ENCODE measurements around the gene ARID5B.

Gene ARID5B

GRCh38 chr10:62011558-62011957 lies 110.1 kb downstream of the ARID5B start:
- ATAC-seq (ENCODE audit: insufficient read depth, low read depth): no peak
- DNase-seq: no peak
- H3K36me3 ChIP-seq (ENCODE audit: insufficient read depth, low read length): no peaks in the 10 kb centered on the region
- H3K27me3 ChIP-seq (ENCODE audit: insufficient read depth, low read length, poor library complexity): no peaks in the 10 kb centered on the region
- H3K4me3 ChIP-seq (ENCODE audit: low read depth in 1 of 2, low read length in 2 of 2): no peak overlapping the region
- no peak overlapping the region for H3K4me2 ChIP-seq (ENCODE audit: insufficient read depth, low read length)
- H3K27ac ChIP-seq (ENCODE audit: low read length): no peak overlapping the region
- H3K9ac ChIP-seq (ENCODE audit: low read depth, low read length): no peak overlapping the region
- H3K9me3 ChIP-seq (ENCODE audit: insufficient read depth, low read length, severe bottlenecking): no peaks in the 10 kb centered on the region
- no peaks in the 10 kb centered on the region for H3K79me2 ChIP-seq (ENCODE audit: insufficient read depth, low read length)
- no peak overlapping the region for H2AFZ ChIP-seq (ENCODE audit: low read depth, low read length)
- TF ChIP-seq, protein P1, sequence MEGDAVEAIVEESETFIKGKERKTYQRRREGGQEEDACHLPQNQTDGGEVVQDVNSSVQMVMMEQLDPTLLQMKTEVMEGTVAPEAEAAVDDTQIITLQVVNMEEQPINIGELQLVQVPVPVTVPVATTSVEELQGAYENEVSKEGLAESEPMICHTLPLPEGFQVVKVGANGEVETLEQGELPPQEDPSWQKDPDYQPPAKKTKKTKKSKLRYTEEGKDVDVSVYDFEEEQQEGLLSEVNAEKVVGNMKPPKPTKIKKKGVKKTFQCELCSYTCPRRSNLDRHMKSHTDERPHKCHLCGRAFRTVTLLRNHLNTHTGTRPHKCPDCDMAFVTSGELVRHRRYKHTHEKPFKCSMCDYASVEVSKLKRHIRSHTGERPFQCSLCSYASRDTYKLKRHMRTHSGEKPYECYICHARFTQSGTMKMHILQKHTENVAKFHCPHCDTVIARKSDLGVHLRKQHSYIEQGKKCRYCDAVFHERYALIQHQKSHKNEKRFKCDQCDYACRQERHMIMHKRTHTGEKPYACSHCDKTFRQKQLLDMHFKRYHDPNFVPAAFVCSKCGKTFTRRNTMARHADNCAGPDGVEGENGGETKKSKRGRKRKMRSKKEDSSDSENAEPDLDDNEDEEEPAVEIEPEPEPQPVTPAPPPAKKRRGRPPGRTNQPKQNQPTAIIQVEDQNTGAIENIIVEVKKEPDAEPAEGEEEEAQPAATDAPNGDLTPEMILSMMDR (IDR thresholded peaks at IDR 0.05; ENCODE audit: borderline replicate concordance, extremely low read depth, low read length, poor library complexity, severe bottlenecking): no peak
- no peak for TF ChIP-seq EZH2 (IDR thresholded peaks at IDR 0.05; ENCODE audit: borderline replicate concordance, low read depth, low read length, severe bottlenecking)
- no peaks in the 10 kb centered on the region for H3K4me1 ChIP-seq (ENCODE audit: insufficient read depth, low read length)
- H4K20me1 ChIP-seq (ENCODE audit: insufficient read depth, low read length): no peaks in the 10 kb centered on the region; the same call in 1 of the 2 replicates

DNA sequence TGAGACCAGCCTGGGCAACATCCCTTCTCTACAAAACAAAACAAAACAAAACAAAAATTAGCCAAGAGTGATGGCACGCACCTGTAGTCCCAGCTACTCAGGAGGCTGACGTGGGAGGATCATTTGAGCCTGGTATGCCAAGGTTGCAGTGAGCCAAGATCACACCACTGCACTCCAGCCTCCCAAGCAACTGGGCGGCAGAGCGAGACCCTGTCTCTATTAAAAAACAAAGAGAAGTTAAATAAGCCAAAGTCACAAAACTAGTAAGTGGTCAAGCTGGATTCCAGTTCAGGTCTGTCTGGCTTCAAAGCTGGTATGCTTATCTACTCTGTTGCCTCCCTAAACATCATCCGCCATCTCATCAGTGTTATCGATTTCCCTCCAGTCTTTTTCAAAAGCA lies 110.8 kb downstream of the ARID5B start:
- Histone ChIP-seq H2AFZ (ENCODE audit: low read depth, low read length) (no peak overlapping the region), H3K4me2 (ENCODE audit: insufficient read depth, low read length) (no peak overlapping the region), H3K4me1 (ENCODE audit: insufficient read depth, low read length) (no peaks in the 10 kb centered on the region), H3K27ac (ENCODE audit: low read length) (no peak overlapping the region), H4K20me1 (ENCODE audit: insufficient read depth, low read length) (no peaks in the 10 kb centered on the region; the same call in 1 of the 2 replicates), H3K4me3 (ENCODE audit: low read depth in 1 of 2, low read length in 2 of 2) (no peak overlapping the region), H3K79me2 (ENCODE audit: insufficient read depth, low read length) (no peaks in the 10 kb centered on the region), H3K36me3 (ENCODE audit: insufficient read depth, low read length) (no peaks in the 10 kb centered on the region), H3K9ac (ENCODE audit: low read depth, low read length) (no peak overlapping the region), H3K9me3 (ENCODE audit: insufficient read depth, low read length, severe bottlenecking) (no peaks in the 10 kb centered on the region), H3K27me3 (ENCODE audit: insufficient read depth, low read length, poor library complexity) (no peaks in the 10 kb centered on the region)
- TF ChIP-seq EZH2 (IDR thresholded peaks at IDR 0.05; ENCODE audit: borderline replicate concordance, low read depth, low read length, severe bottlenecking): no peak
- TF ChIP-seq, protein P1 (IDR thresholded peaks at IDR 0.05; ENCODE audit: borderline replicate concordance, extremely low read depth, low read length, poor library complexity, severe bottlenecking): no peak
- DNase-seq: no peak
- no peak for ATAC-seq (ENCODE audit: insufficient read depth, low read depth)

DNA sequence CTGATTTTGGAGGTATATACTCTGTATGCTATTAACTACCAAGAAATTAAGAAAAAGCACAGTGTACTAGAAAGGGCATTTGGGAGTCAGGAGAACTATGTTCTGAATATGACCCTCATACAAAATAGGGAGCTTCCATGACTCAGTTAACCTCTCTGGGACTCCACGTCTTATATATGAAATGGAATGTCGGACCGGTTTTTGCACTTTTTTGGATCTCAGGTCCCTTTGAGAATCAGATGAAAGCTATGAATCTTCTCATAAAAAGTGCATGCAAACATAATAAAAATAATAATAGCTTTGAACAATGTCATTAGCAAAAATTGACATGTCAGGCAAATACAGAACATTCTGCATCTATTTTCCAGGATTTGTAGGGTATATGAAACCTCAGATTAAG lies 113.0 kb downstream of the ARID5B start:
- ATAC-seq (ENCODE audit: insufficient read depth, low read depth) (no peak), DNase-seq (no peak)
- Histone ChIP-seq H3K9me3 (ENCODE audit: insufficient read depth, low read length, severe bottlenecking) (no peaks in the 10 kb centered on the region), H3K79me2 (ENCODE audit: insufficient read depth, low read length) (no peaks in the 10 kb centered on the region), H3K4me1 (ENCODE audit: insufficient read depth, low read length) (no peaks in the 10 kb centered on the region), H4K20me1 (ENCODE audit: insufficient read depth, low read length) (no peaks in the 10 kb centered on the region; the same call in 1 of the 2 replicates), H3K27me3 (ENCODE audit: insufficient read depth, low read length, poor library complexity) (no peaks in the 10 kb centered on the region), H3K36me3 (ENCODE audit: insufficient read depth, low read length) (no peaks in the 10 kb centered on the region), H3K4me2 (ENCODE audit: insufficient read depth, low read length) (no peak overlapping the region), H2AFZ (ENCODE audit: low read depth, low read length) (no peak overlapping the region), H3K9ac (ENCODE audit: low read depth, low read length) (no peak overlapping the region), H3K4me3 (ENCODE audit: low read depth in 1 of 2, low read length in 2 of 2) (no peak overlapping the region), H3K27ac (ENCODE audit: low read length) (no peak overlapping the region)
- TF ChIP-seq, protein P1 (IDR thresholded peaks at IDR 0.05; ENCODE audit: borderline replicate concordance, extremely low read depth, low read length, poor library complexity, severe bottlenecking): no peak
- no peak for TF ChIP-seq EZH2 (IDR thresholded peaks at IDR 0.05; ENCODE audit: borderline replicate concordance, low read depth, low read length, severe bottlenecking)

GRCh38 chr10:62015994-62016393 lies 114.5 kb downstream of the ARID5B start:
- Histone ChIP-seq H3K4me1 (ENCODE audit: insufficient read depth, low read length) (no peaks in the 10 kb centered on the region), H3K4me2 (ENCODE audit: insufficient read depth, low read length) (no peak overlapping the region), H3K9ac (ENCODE audit: low read depth, low read length) (no peak overlapping the region), H3K79me2 (ENCODE audit: insufficient read depth, low read length) (no peaks in the 10 kb centered on the region), H2AFZ (ENCODE audit: low read depth, low read length) (no peak overlapping the region), H3K9me3 (ENCODE audit: insufficient read depth, low read length, severe bottlenecking) (no peaks in the 10 kb centered on the region), H3K4me3 (ENCODE audit: low read depth in 1 of 2, low read length in 2 of 2) (no peak overlapping the region), H3K27me3 (ENCODE audit: insufficient read depth, low read length, poor library complexity) (no peaks in the 10 kb centered on the region), H3K36me3 (ENCODE audit: insufficient read depth, low read length) (no peaks in the 10 kb centered on the region), H4K20me1 (ENCODE audit: insufficient read depth, low read length) (no peaks in the 10 kb centered on the region; the same call in 1 of the 2 replicates), H3K27ac (ENCODE audit: low read length) (no peak overlapping the region)
- DNase-seq: no peak
- ATAC-seq (ENCODE audit: insufficient read depth, low read depth): no peak
- TF ChIP-seq, protein P1 (IDR thresholded peaks at IDR 0.05; ENCODE audit: borderline replicate concordance, extremely low read depth, low read length, poor library complexity, severe bottlenecking): no peak
- no peak for TF ChIP-seq EZH2 (IDR thresholded peaks at IDR 0.05; ENCODE audit: borderline replicate concordance, low read depth, low read length, severe bottlenecking)
